HG03103 (cell line): ENCODE data around the gene NAALAD2.
"Not testable (repeated sequence)": the region's sequence is repeated elsewhere in the genome, so short reads cannot be mapped to it uniquely, and the experiment has no call there.

Experiments
- ATAC-seq: cut with Tn5 transposase; IDR thresholded peaks from one replicate; pipeline ENCODE4 v1.9.1; 2021; ENCODE audit warnings: low read depth; ENCODE audit not compliant: unreplicated experiment

NAALAD2 gene

DNA sequence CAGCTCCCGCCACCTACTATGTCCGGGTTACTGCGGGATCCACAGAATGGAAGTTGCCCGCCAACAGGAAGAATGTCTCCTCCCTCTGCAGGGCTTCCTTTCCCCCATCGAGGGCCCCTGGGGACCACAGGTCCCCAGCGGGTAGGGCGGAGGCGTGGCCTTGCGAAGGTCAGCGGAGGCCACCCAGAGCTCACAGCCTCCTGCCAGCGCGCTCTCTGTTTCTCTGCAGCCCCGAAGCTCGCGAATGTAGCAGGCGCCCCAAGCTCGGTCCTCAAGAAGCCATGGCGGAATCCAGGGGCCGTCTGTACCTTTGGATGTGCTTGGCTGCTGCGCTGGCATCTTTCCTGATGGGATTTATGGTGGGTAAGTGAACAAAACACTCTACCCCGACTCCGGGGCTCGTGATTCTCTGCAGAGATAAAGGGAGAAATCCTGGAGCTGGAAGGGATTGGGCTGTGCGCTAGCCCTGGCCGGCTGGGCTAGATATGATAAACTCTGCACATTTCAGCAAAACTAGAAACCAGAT is at the start of gene NAALAD2:
NAALAD2 (plus strand) TSS at position 186 of the 526 bp plus-strand sequence; CDS start at position 282, 96 bp downstream.
- peak; percentile 61 for ATAC-seq

DNA sequence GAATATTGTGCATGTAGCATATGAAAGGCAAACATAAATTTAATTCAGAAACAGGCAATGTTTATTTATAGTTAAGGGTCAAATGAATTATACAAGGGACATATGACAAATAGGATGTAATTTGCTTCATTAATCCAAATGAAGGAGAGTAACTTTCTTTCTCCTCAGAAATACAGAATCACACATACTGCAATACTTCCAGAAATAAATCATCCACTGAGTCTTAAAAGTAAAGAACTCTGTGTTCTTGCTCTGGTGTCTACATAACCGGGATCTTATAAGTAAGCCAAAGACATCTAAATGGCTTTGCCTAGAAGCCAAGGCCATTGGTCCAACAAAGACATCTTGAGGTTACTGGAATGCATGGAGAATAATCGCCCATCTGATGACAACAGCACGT is 48.8 kb upstream of the NAALAD2 start, which contains the start of gene UBTFL1:
UBTFL1 (plus strand) TSS at position 301 of the 400 bp plus-strand sequence; CDS start at position 301, 0 bp downstream.
- not testable (repeated sequence) for ATAC-seq

DNA sequence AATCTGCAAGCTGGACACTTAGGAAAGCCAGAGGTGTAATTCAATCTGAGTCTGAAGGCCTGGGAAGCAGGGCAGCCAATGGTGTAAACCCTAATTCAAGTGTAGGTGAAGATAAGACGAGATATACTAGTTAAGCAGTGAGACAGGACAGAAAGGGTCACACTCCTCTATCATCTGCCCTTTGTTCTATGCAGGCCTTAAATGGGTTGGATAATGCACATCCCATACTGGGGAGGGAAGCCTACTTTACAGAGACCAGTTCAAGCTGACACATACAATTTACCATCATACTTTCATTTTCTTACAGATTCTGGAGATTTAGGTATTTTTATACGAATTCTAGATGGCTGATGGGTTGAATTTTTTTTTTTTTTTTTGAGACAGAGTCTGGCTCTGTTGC is 45.7 kb upstream of the NAALAD2 start:
- not testable (repeated sequence) for ATAC-seq

DNA sequence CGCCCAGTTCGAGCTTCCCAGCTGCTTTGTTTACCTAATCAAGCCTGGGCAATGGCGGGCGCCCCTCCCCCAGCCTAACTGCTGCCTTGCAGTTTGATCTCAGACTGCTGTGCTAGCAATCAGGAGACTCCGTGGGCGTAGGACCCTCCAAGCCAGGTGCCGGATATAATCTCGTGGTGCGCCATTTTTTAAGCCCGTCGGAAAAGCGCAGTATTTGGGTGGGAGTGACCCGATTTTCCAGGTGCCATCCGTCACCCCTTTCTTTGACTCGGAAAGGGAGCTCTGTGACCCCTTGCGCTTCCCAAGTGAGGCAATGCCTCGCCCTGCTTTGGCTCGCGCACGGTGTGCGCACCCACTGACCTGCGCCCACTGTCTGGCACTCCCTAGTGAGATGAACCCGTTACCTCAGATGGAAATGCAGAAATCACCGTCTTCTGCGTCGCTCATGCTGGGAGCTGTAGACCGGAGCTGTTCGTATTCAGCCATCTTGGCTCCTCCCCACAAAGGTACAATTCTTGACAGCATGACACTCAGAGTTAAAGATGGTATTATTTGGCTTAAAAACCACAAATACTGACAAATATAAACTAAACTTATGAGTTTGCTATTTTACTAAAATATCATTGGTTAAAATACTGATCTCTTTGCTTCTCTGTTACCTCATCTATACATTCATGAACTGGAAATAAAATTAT is 39.1 kb upstream of the NAALAD2 start:
- not testable (repeated sequence) for ATAC-seq

DNA sequence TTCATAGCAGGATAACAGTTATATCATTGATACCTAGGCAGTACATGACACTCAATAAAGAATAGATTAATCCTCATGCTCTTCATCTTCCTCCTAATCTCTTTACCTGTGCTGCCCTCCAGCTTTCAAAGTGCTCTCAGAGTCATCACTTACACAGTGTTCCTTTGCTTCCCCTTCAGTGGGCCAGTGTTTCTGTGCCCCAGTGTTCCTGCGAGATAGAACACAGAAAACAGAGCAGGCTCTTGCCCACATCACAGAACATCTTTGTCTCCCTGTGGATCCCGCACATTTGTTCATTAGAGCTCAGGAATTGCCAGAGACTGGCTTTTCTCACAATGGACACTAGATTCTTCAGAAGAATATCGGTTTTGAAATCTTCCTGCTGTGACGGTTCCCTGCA is 36.2 kb upstream of the NAALAD2 start:
- not testable (repeated sequence) for ATAC-seq

DNA sequence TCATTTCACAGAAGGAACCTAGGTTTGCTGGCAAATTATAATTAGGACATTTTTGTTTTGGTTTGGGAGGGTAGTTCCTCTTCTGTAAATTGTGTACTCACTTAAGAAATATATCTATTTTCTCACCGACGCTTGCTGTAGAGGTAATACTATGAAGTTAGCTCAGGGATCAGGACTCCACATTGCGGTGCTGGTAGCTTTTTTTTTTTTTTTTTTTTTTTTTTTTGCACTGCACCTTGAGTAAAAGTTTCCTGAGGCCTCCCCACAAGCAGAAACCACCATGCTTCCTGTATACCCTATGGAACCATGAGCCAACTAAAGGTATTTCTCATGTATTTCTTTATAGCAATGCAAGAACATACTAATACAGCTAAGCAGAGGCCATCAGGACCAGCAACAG is 34.0 kb upstream of the NAALAD2 start:
- no peak for ATAC-seq

DNA sequence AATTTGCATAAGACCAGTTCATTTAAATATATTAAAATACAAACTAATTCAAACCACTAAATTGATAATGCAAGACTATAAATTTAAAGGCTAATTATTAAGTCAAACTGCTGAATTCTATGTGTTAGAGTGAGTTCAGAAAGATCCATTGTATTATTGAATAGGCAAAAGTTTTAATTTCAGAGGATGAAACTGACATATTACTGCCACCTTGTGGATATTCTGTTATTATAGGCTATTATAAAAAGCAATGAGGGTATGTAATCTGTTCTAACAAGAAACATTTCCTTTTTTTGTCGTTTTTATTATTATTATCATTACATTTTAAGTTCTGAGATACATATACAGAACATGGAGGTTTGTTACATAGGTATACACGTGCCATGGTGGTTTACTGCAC is 20.9 kb upstream of the NAALAD2 start:
- ATAC-seq = no peak

DNA sequence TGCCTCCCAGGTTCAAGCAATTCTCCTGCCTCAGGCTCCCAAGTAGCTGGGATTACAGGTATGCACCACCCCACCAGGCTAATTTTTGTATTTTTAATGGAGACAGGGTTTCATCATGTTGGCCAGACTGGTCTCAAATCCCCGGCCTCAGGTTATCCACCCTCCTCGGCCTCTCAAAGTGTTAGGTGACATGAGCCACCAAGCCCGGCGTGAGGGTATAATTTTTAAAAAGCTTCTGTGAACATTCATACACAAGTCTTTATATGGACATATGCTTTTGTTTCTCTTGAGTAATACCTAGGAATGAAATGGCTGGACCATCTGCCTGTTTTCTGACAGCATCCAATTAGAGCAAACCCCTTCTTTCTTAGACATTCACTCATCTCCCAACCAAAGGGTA is 14.3 kb upstream of the NAALAD2 start:
- ATAC-seq = no peak

DNA sequence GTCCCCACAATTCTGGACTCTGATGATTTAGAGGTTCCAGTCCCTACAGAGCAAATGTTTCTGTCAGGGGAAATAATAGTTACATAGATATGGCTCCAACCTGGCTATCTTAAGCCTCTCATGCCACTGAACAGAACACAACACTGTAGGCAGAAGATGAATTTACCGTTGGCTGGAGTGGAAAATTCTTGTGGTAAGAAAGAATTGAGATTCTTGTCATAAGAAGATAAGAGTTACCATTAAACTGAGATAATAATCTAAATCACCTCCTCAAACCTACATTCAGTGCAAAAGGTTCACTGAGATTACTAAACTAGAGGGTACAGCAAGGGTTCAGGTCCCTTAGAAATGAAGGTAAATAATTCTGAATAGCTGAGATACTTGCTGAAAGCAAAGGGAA is 10.1 kb upstream of the NAALAD2 start:
- ATAC-seq = no peak

DNA sequence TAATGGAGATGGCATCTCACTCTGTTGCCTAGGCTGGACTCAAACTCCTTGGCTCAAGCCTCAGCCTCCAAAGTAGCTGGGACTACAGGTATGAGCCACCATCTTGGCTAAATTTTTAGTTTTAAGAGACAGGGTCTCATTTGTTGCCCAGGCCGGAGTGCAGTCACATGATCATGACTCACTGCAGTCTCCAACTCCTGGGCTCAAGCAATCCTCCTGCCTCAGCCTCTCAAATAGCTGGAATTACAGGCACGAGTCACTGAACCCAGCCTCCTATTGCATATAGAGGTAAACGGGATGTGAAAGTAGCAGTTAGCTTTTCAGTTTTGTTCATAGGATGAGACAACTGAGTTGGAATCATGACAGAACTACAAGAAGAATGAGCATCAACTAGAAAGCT is 9.5 kb upstream of the NAALAD2 start:
- ATAC-seq = no peak

DNA sequence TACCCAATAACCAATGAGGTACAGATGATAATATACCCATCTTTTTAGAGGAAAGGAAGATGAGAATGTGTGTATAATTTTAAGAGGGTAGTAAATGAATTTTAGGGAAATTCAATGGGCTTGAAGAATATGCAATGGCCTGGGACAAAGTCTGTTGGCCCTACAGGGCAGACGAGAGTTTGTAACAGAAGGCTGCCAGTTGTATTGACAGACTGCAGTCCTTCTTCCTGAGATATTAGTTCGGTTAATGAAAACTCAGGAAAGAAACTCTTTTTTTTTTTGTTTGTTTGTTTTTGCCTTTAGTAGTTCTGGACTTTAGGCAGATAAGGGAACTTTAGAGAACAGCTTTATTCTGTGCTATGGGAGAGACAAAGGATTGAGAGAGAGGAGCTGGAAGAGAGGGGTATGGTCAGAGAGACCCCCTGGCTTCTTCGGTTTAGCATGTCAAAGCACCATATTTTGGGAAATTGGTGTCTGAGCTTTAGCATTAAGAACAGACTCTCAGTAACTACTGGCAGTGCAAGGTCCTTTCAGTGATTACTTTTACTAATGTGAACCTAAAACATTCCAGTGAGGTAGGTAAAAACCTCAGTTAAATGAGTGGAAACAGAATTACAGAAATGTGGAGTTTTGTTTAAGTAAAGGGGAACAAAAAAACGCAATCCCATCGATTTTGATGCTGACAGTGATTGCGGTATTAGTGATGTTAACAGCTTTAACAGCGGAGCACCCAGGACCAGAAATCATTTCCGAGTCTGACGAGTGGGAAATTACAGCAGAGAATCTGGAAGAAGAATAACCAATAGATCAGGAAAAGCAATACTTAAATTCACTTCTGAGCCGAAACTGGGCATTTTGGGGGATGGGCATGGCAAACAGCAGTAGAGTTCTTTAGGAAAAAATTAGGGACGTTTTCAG is 644 bp upstream of the NAALAD2 start:
- no peak for ATAC-seq

DNA sequence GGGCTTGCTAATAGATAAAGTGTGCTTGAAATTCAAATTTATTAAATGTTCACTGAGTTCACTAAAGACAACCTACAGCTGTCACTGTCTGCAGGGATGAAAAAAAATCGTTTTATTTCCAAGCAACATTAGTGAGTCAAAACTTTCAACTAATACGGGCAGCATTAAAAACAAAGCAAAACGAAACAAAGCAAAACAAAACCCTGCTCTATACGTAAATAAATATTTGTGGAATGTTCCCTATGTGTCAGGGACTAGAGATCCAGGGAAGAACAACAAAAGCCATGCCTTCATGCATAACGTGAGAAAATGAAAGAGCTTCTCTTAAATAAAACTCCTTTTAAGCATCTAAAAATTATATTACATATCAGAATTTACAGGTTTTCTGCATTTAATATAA is 553 bp downstream of the NAALAD2 start:
- no peak for ATAC-seq

DNA sequence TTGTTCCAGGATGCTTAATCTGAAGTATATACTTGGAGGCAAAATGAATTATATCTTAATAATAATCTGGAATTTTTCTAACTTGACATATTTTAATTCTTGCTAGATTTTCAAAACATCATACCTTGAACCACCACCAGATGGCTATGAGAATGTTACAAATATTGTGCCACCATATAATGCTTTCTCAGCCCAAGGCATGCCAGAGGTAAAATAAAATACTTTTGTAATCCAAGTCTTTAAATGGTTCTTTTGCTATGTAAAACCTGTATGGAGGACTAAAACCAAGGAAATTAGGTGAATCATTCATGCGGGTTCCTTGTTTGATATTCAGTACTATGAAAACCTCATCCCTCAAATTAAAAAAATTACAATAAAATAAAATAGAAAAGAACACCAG is 14.4 kb downstream of the NAALAD2 start:
- ATAC-seq = no peak

DNA sequence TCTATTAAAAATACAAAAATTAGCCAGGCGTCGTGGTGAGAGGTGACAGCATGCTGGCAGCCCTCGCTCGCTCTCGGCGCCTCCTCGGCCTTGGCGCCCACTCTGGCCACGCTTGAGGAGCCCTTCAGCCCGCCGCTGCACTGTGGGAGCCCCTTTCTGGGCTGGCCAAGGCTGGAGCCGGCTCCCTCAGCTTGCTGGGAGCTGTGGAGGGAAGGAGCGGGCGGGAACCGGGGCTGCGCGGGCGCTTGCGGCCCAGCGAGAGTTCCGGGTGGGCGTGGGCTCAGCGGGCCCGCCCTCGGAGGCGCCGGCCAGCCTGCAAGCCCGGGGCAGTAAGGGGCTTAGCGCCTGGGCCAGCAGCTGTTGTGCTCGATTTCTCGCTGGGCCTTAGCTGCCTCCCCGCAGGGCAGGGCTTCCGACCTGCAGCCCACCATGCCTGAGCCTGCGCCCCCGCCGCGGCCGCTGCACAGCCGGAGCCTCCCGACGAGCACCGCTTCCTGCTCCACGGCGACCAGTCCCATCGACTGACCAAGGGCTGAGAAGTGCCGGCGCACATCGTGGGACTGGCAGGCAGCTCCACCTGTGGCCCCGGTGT is 32.6 kb downstream of the NAALAD2 start:
- ATAC-seq = not testable (repeated sequence)

DNA sequence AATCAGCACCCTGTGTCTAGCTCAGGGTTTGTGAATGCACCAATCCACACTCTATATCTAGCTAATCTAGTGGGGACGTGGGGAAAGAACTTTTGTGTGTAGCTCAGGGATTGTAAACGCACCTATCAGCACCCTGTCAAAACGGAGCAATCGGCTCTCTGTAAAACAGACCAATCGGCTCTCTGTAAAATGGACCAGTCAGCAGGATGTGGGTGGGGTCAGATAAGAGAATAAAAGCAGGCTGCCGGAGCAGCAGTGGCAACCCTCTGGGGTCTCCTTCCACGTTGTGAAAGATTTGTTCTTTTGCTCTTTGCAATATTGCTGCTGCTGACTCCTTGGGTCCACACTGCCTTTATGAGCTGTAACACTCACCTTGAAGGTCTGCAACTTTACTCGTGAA is 33.2 kb downstream of the NAALAD2 start:
- not testable (repeated sequence) for ATAC-seq

DNA sequence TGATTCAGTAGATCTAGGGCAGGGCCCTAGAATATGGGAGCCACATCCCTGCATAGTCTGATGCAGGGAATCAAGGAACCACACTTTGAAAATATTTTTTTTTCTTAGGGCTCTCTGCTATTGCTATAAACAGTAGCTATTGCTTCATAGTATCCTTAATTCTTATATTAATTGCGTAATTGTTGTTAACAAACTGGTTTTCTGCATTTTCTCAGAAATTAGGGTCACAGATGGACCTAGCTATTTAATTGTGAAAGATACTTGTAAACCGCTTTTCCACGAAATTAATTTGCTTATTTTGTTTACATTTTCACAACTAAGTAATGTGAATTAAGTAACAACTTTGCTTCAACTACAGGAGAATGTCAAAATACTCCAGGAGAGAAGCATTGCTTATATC is 34.1 kb downstream of the NAALAD2 start:
- ATAC-seq = no peak

DNA sequence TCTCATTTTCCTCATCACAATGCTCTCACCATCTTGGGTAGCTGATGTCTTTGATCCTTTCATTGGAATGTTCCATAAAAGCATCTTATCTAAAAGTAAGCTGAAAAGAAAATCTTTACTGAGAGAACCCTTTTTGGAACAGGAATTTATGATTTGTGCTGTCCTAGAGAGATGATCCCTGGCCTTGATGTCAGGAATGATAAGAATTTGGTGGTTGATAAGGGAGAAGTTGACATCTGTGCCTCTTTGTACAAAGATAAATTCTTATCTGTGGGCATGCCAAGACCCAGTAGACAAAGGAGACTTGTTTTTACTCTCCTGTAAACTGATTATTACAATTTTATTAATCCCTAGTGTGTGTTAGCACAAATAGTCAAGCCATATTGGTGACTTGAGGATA is 36.9 kb downstream of the NAALAD2 start:
- ATAC-seq = no peak

DNA sequence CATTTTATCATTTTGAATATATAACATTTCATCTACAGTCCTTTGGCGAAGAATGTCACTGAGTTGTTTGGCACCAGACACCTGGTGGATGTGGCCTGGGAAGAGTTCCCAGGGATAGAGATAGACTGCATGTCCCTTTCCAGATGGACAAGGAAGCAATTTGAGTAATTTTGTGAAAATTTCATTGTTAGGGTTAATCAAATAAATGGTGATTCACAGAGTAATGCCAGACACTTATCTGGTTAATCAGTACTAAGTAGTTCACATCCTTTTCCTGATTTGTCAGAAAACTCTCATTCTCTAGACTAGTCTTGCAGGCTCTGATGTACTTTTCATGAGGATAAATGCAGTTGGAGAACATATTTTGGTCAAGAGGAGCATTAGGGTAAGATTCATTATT is 41.6 kb downstream of the NAALAD2 start:
- ATAC-seq = no peak

DNA sequence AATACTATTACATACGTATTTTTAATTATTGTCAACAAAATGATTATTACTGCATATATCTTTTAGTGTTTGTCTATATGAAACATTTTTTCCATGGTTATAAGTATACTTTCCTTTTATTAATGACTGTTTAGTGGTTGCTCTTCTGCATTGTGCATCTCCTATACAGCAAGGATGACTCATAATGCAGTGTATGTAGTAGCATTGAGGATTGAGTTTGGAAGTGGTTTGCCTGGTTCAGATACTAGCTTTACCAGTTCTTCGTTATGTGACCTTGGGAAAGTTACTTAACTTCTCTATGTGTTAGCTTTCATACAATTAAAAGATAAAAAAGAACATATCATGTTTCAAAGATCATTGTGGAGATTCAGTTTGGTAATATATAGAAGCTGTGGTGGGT is 44.3 kb downstream of the NAALAD2 start:
- no peak for ATAC-seq

DNA sequence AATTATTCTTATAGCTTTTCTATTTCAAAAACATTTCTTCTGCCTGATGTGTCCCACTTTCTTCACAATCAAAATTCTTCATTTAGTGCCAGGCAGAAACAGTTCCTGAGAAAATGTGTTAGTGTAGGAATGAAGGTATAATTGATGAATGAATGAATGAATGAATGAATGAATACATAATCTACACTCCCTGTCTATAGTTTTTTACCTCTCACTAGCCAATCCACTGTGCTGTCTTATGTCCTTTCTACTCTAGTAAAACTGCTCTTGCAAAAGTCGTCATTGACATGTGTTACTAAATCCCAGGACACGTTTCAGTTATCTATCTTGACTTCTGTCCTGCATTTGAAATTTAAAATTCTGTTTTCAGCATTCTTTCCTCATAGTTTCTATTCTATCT is 45.5 kb downstream of the NAALAD2 start:
- no peak for ATAC-seq

DNA sequence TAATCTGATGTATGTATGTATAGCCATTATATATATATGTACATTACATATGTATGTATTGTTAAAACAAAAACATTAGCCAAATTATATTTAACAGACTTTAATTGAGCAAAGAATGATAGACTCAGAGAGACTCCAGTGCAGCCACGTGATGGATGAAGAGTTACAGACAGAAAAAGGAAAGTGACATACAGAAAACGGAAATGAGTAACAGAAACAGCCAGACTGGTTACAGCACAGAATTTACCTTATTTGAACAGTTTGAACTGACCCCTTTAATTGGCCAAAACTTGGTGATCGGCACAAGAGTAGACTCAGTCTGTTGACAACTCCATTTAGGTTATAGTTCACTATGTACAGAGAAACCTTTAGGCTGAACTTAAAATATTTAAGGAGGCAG is 53.4 kb downstream of the NAALAD2 start:
- no peak for ATAC-seq
